22Rv1 (cell line): ENCODE data around the gene YBX3.
A peak's percentile ranks its signal among the peaks of the same experiment; 100 is the strongest.

Experiments used
- H3K27ac ChIP-seq: fragments of 450-650 bp; 2 replicates; pipeline ENCODE4 v1.5.1; 2017
- ZFX ChIP-seq: fragments of 450-650 bp; IDR thresholded peaks from 2 replicates; pipeline ENCODE4 v1.6.1; 2017; ENCODE audit warnings: antibody characterized with exemption, borderline replicate concordance
- TF ChIP-seq, protein P1 (sequence below): fragments of 450-650 bp; IDR thresholded peaks from 2 replicates; pipeline ENCODE4 v1.5.1; 2017; ENCODE audit warnings: mild to moderate bottlenecking

The YBX3 gene

DNA sequence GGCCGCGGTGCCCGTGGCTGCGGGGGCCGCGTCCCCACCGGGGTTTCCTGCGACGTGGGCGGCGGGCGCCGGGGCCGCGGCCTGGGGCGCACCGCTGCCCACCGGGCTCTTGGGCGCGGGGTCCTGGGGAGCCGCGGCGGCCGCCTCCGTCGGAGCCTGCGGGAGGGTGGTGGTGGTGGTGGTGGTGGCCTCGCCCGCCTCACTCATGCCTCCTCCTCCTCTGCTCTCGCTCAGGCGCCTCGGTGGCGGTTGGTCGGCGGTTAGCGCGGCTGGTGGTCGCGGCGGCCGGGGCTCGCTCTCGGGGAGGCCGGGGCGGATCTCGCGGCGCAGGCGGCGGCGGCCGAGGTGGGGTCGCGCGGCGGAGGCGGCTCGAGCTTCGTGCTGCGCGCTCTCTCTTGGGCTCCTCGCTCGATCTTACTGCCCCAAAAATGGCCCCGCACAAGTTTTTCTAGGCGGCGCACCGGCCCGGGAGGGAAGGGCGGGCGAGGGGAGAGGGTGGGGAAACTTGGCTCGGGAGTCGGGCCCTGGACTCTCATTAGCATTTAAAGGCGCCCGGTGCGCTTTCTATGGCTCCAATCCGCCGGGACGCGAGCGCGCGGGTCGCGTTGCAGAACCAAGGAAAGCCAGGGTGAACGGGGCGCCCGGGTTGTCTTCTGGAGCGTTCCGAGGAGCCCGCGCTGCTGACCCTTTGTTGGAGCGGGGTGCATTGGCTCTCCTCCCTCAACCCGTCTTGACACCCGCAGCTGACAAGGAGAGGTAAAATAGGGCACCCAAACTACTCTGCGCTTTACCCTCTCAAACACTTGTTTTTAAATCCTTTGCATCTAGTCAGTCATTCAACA lies at the start of gene YBX3:
Gene YBX3 (minus strand): TSS at position 419 of the 842 bp plus-strand sequence. CDS start 212 bp downstream, at position 207.
- TF ChIP-seq, protein P1, sequence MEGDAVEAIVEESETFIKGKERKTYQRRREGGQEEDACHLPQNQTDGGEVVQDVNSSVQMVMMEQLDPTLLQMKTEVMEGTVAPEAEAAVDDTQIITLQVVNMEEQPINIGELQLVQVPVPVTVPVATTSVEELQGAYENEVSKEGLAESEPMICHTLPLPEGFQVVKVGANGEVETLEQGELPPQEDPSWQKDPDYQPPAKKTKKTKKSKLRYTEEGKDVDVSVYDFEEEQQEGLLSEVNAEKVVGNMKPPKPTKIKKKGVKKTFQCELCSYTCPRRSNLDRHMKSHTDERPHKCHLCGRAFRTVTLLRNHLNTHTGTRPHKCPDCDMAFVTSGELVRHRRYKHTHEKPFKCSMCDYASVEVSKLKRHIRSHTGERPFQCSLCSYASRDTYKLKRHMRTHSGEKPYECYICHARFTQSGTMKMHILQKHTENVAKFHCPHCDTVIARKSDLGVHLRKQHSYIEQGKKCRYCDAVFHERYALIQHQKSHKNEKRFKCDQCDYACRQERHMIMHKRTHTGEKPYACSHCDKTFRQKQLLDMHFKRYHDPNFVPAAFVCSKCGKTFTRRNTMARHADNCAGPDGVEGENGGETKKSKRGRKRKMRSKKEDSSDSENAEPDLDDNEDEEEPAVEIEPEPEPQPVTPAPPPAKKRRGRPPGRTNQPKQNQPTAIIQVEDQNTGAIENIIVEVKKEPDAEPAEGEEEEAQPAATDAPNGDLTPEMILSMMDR: 0 out of 2 replicates have a peak, but pooled peaks have one; percentile 3
- no peak for TF ChIP-seq ZFX
- H3K27ac ChIP-seq: peak within 1 kb of the TSS; percentile 85

DNA sequence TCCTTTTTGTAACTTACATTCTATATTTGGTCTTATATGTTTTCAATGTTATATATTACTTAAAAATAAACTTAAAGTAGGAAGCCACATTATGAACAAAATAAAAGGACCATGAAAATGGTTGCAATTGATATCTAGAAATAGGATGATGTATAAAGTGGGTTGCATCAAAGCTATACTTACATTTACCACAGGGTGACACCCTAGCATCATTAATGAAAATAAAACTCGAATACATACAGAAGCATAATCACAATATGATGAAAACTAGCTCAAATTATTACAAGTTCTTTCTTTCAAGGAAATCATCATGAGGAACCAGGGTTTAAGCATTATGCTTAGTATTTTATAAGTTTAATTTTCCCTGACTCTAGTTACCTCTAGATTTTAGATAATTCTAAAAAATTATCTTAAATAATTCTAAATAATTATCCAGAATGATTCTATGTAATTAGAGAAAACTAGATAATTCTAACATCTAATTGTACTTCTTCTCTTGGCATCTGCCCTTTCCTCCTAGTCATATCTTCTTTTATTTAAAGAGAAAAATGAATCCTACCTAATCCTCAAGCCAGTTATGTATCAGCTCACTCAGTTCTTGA lies 48.1 kb upstream of the YBX3 start:
- no peak overlapping the region for H3K27ac ChIP-seq
- TF ChIP-seq, protein P1: peak; percentile 84
- no peak for TF ChIP-seq ZFX

DNA sequence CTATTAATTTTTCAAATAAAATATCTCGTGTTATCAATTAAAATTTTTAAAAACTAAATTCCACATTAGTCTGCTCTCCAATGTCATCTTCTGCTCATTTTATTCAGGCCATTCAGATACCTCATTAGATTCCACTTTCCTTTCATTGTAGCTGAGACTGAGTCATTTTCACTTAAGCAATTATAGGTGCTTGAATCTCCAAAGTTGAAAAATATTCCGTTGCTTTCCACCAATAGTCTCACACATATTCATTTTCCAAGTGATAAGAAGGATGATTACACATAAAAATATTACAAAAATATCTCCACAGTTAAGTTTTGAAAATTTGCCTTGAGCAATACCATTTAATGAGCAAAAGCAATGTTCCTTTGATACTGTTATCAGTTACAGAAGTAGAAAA lies 36.5 kb upstream of the YBX3 start:
- TF ChIP-seq, protein P1: no peak

DNA sequence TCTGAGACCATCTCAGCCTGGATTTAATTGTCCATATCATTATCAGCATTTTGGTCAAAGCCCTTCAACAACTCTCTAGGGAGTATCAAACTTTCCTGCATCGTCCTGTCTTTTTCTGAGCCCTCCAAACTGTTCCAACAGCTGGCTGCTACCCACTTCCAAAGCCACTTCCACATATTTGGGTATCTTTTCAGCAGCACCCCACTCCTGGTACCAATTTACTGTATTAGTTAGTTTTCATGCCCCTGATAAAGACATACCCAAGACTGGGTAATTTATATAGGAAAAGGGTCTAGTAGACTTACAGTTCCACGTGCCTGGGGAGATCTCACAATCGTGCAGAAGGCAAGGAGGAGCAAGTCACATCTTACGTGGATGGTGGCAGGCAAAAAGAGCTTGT lies 33.1 kb upstream of the YBX3 start:
- TF ChIP-seq, protein P1: no peak
- no peak for TF ChIP-seq ZFX
- no peak overlapping the region for H3K27ac ChIP-seq

More for the DNA sequence above, 36.5 kb upstream of the YBX3 start:
- H3K27ac ChIP-seq: no peak overlapping the region

DNA sequence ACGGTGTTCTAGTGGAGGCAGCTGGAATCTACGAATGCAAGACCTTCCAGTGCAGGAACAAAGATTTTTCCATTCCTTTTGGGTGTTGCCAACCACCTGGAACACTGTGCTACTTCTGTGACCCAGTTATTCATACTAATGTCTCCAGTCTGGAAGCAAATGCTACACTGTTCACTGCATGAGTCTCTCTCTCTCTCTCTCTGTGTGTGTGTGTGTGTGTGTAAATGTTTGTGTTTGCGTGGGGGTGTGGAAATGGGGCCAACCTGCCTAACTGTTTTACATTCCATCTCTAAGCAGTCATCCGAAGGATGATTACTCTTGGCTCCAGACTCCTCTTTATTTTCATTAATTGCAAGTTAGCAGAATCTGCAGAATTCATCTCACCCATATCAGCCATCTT lies 29.9 kb upstream of the YBX3 start:
- TF ChIP-seq, protein P1: no peak
- no peak for TF ChIP-seq ZFX
- no peak overlapping the region for H3K27ac ChIP-seq

DNA sequence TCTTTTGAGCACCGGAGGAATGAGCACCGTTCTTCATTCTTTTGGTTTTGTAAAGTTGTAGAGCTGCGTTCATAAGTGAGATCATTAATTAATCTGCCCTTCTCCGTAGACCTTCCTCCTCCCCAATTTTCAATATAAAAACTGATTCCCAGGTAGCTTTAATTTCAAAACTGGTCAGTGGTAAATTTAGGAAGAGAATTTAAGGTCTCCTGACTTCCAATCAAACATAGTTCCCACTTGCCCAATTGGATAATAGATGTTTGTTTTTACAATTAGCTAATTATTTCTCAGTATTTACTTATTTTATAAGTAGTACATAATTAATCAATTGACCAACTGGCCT lies 27.2 kb upstream of the YBX3 start:
- TF ChIP-seq ZFX: no peak
- TF ChIP-seq, protein P1: peak; percentile 79
- H3K27ac ChIP-seq: no peak overlapping the region
